ENCODE measurements around the gene PATL2.

DNA sequence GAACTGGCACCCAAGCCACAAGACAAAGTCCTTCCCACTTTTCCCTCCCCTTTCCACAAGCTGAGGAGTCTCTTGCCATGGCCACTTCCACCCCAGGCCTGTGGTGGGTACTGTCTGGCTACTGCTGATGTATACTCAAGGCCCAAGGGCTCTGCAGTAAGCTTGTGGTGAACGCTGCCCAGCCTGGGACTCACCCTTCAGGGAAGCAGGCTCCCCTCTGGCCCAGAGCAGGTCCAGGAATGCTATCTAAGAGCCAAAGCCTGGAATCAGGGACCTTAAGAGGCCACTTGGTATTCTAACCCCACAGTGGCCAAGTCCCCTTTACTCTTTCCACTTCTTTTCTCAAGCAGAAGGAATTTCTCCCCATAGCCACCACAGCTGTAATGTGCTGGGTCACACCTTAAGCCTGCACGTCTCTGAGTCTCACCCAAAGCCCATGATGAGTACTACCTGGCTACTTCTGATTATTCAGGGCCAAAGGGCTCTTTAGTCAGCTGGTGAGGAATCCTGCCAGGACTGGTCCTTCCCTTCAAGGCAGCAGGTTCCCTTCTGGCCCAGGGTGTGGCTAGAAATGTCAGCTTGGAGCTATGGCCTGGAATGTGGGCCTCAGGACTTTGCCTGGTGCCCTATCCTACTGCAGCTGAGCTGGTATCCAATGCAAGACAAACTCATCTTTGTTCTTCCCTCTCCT is 4.0 kb downstream of the PATL2 start:
- TF ChIP-seq POLR2A (IDR thresholded peaks at IDR 0.05): no peak
- TF ChIP-seq, protein P1, sequence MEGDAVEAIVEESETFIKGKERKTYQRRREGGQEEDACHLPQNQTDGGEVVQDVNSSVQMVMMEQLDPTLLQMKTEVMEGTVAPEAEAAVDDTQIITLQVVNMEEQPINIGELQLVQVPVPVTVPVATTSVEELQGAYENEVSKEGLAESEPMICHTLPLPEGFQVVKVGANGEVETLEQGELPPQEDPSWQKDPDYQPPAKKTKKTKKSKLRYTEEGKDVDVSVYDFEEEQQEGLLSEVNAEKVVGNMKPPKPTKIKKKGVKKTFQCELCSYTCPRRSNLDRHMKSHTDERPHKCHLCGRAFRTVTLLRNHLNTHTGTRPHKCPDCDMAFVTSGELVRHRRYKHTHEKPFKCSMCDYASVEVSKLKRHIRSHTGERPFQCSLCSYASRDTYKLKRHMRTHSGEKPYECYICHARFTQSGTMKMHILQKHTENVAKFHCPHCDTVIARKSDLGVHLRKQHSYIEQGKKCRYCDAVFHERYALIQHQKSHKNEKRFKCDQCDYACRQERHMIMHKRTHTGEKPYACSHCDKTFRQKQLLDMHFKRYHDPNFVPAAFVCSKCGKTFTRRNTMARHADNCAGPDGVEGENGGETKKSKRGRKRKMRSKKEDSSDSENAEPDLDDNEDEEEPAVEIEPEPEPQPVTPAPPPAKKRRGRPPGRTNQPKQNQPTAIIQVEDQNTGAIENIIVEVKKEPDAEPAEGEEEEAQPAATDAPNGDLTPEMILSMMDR (IDR thresholded peaks at IDR 0.05): no peak

Measured in vagina (tissue), 2 donors.